HepG2 (cell line): ENCODE results near the gene PRKAB1. TPM values are rescaled to one million over a fixed set of nuclear protein-coding genes. Genes with fewer than 3 reads are reported as not detected.

Source experiments
- ATAC-seq: fragments of 200-7000 bp; cut with Tn5 transposase; 3 replicates; pipeline ENCODE4 v1.9.1; 2020; ENCODE audit warnings: mild to moderate bottlenecking, moderate library complexity
- BruUV-seq: library from RNA; stranded (reverse); fragments of 400-500 nt; replicated peaks from 2 replicates; lab custom pipeline; 2021; lab: Mats Ljungman, UMichigan
- CTCF ChIA-PET: fragments of 300-600 bp; formaldehyde crosslinking; extraction: SDS; loops from one replicate; lab custom pipeline; 2021; ENCODE audit warnings: low total read pairs, inconsistent platforms, low intra/inter-chr PET ratio; lab: Yijun Ruan, JAX
- POLR2A ChIA-PET: fragments of 350-600 bp; sonication (Branson Sonifier 250); formaldehyde crosslinking; loops from one replicate; lab custom pipeline; 2020; ENCODE audit warnings: antibody characterized with exemption, inconsistent platforms; lab: Yijun Ruan, JAX
- DNase-seq: peaks from one replicate; pipeline ENCODE4 v3.0.0-alpha.2; 2015; ENCODE audit warnings: low spot score
- FAIRE-seq: peaks from 3 replicates; lab custom pipeline; 2011; peaks lifted over from hg19 to GRCh38; lab: Jason Lieb, UNC
- H2AFZ ChIP-seq: one replicate; pipeline ENCODE4 v1.6.1; 2011; ENCODE audit warnings: low read length, inconsistent platforms
- H3K27ac ChIP-seq: fragments of 300-600 bp; 3 replicates; pipeline ENCODE4 v1.8.0; 2011; ENCODE audit warnings: mixed run types, mild to moderate bottlenecking, mixed read lengths, low read length, inconsistent platforms; ENCODE audit not compliant: insufficient read depth; ENCODE audit errors: extremely low read length
- H3K27me3 ChIP-seq, 2 experiments: fragments of 200-600 bp in 1 of 2; 2 replicates in 1 of 2; 3 replicates in 1 of 2; pipeline versions ENCODE4 v1.6.0 to v1.8.0; 2011; ENCODE audit warnings: low read length in 2 of 2, mild to moderate bottlenecking in 2 of 2, moderate library complexity in 2 of 2, inconsistent platforms in 1 of 2; ENCODE audit not compliant: insufficient read depth in 2 of 2, control insufficient read depth in 1 of 2
- H3K36me3 ChIP-seq, 2 experiments: fragments of 200-600 bp in 1 of 2; replicated peaks in 1 of 2; 2 replicates in 1 of 2; 3 replicates in 1 of 2; pipeline versions ENCODE4 v1.5.1 to v1.8.0; 2011; ENCODE audit warnings: low read length in 2 of 2, inconsistent platforms in 1 of 2; ENCODE audit not compliant: insufficient read depth in 2 of 2, control insufficient read depth in 1 of 2
- H3K4me1 ChIP-seq: 2 replicates; pipeline ENCODE4 v1.5.1; 2012; ENCODE audit warnings: low read length, inconsistent platforms; ENCODE audit not compliant: insufficient read depth
- H3K4me2 ChIP-seq: 2 replicates; pipeline ENCODE4 v1.6.0; 2011; ENCODE audit warnings: low read depth, low read length, inconsistent platforms
- H3K4me3 ChIP-seq, 3 experiments: fragments of 200-600 bp in 1 of 3; sonication (generic), shearing (Covaris generic) in 1 of 3; replicated peaks in 1 of 3; 2 replicates each; pipeline ENCODE4 v1.5.1; 2011 to 2016; ENCODE audit warnings: low read length in 3 of 3, inconsistent platforms in 2 of 3, low read depth in 2 of 3, mild to moderate bottlenecking in 2 of 3, control low read depth in 1 of 3, mixed read lengths in 1 of 3; ENCODE audit not compliant: insufficient read depth in 1 of 3
- H3K79me2 ChIP-seq: one replicate; pipeline ENCODE4 v1.6.1; 2011; ENCODE audit warnings: low read length, inconsistent platforms; ENCODE audit not compliant: insufficient read depth
- H3K9ac ChIP-seq: 2 replicates; pipeline ENCODE4 v1.6.0; 2011; ENCODE audit warnings: mild to moderate bottlenecking, low read depth, low read length, inconsistent platforms; ENCODE audit not compliant: insufficient read depth
- H3K9me3 ChIP-seq: 2 replicates; pipeline ENCODE4 v1.5.1; 2012; ENCODE audit warnings: mild to moderate bottlenecking, low read length
- H4K20me1 ChIP-seq: 2 replicates; pipeline ENCODE4 v1.6.0; 2011; ENCODE audit warnings: inconsistent platforms, mild to moderate bottlenecking, low read length, moderate library complexity; ENCODE audit not compliant: insufficient read depth
- CBX5 ChIP-seq: sonication (generic); formaldehyde crosslinking; IDR thresholded peaks from 2 replicates; pipeline ENCODE4 v1.4.0; 2020; ENCODE audit warnings: missing genetic modification reagents, borderline replicate concordance
- FOSL2 ChIP-seq: sonication (generic); formaldehyde crosslinking; IDR thresholded peaks from 2 replicates; pipeline ENCODE4 v1.4.0; 2020; ENCODE audit warnings: missing genetic modification reagents
- HNF4A ChIP-seq: sonication (generic); formaldehyde crosslinking; IDR thresholded peaks from 2 replicates; pipeline ENCODE4 v1.4.0; 2020; ENCODE audit warnings: missing genetic modification reagents
- HOXD1 ChIP-seq: sonication (generic); formaldehyde crosslinking; IDR thresholded peaks from 2 replicates; pipeline ENCODE4 v1.5.0; 2020; ENCODE audit warnings: missing genetic modification reagents
- IRF2 ChIP-seq: IDR thresholded peaks from 2 replicates; pipeline ENCODE4 v1.6.1; 2018; ENCODE audit warnings: missing genetic modification reagents, missing compliant biosample characterization
- MZF1 ChIP-seq: sonication (generic); formaldehyde crosslinking; IDR thresholded peaks from 2 replicates; pipeline ENCODE4 v1.8.1; 2023; ENCODE audit warnings: mild to moderate bottlenecking, missing genetic modification reagents, borderline replicate concordance
- PAXIP1 ChIP-seq: sonication (generic); formaldehyde crosslinking; conservative IDR thresholded peaks from 2 replicates; pipeline ENCODE4 v1.4.0; 2020; ENCODE audit warnings: mild to moderate bottlenecking, missing genetic modification reagents, moderate library complexity
- POLR2A ChIP-seq, 2 experiments: IDR thresholded peaks; 2 replicates each; pipeline ENCODE4 v1.6.1; 2011; ENCODE audit warnings: low read depth in 2 of 2, low read length in 2 of 2, mild to moderate bottlenecking in 1 of 2, moderate library complexity in 1 of 2; ENCODE audit not compliant: insufficient read depth in 1 of 2
- SALL1 ChIP-seq: sonication (generic); formaldehyde crosslinking; IDR thresholded peaks from 2 replicates; pipeline ENCODE4 v1.8.0; 2022; ENCODE audit warnings: mild to moderate bottlenecking, missing genetic modification reagents
- SRY ChIP-seq: sonication (generic); formaldehyde crosslinking; IDR thresholded peaks from 2 replicates; pipeline ENCODE4 v1.8.0; 2022; ENCODE audit warnings: mild to moderate bottlenecking, missing genetic modification reagents
- ZBTB38 ChIP-seq: sonication (generic); formaldehyde crosslinking; IDR thresholded peaks from 2 replicates; pipeline ENCODE4 v1.5.1; 2020; ENCODE audit warnings: mild to moderate bottlenecking, missing genetic modification reagents
- ZBTB49 ChIP-seq: sonication (generic); formaldehyde crosslinking; IDR thresholded peaks from 2 replicates; pipeline ENCODE4 v1.4.0; 2020; ENCODE audit warnings: missing genetic modification reagents, borderline replicate concordance
- ZFP91 ChIP-seq: sonication (generic); formaldehyde crosslinking; IDR thresholded peaks from 2 replicates; pipeline ENCODE4 v1.9.0; 2022; ENCODE audit warnings: missing genetic modification reagents, mild to moderate bottlenecking, borderline replicate concordance
- ZNF160 ChIP-seq: sonication (generic); formaldehyde crosslinking; IDR thresholded peaks from 2 replicates; pipeline ENCODE4 v1.8.0; 2022; ENCODE audit warnings: mild to moderate bottlenecking, inconsistent platforms, missing genetic modification reagents
- ZNF451 ChIP-seq: sonication (generic); formaldehyde crosslinking; IDR thresholded peaks from 2 replicates; pipeline ENCODE4 v1.5.0; 2020; ENCODE audit warnings: mild to moderate bottlenecking, missing genetic modification reagents
- ZNF629 ChIP-seq: sonication (generic); formaldehyde crosslinking; conservative IDR thresholded peaks from 2 replicates; pipeline ENCODE4 v1.5.0; 2020; ENCODE audit warnings: missing genetic modification reagents
- ZNF678 ChIP-seq: sonication (generic); formaldehyde crosslinking; IDR thresholded peaks from 2 replicates; pipeline ENCODE4 v1.4.0; 2020; ENCODE audit warnings: mild to moderate bottlenecking, missing genetic modification reagents
- ZNF792 ChIP-seq: IDR thresholded peaks from 2 replicates; pipeline ENCODE4 v1.6.1; 2016
- WGBS: methylation state at CpG from one replicate; pipeline ENCODE4 v1.1.6; 2017; ENCODE audit warnings: low lambda C conversion rate; 5-methylcytosine and 5-hydroxymethylcytosine counted together
- in situ Hi-C: cut with HindIII; loops from 2 replicates; pipeline ENCODE4 v1.10.0; 2017; ENCODE audit warnings: low pct_unique_long_range_greater_than_20kb; ENCODE audit not compliant: extremely low pct_ligation_motif_present
- intact Hi-C: fragments of 100-400 bp; cut with micrococcal nuclease; formaldehyde crosslinking; loops from one replicate; pipeline ENCODE4 v1.10.0; 2022; ENCODE audit not compliant: unreplicated experiment
- polyA plus RNA-seq, 8 experiments: library from polyadenylated mRNA; depleted of rRNA in 3 of 8; stranded (reverse) in 7 of 8; unstranded in 1 of 8; fragments of >200 nt; fragmentation: Illumina TruSeq in 4 of 8; extraction: Trizol in 4 of 8; gene quantifications; 2 replicates each; pipeline versions ENCODE4 v1.2.1 to v1.2.3, GENCODE V29; 2011 to 2016; ENCODE audit warnings: low read depth in 4 of 8, missing spikeins in 1 of 8, mixed read lengths in 1 of 8; ENCODE audit not compliant: insufficient read depth in 1 of 8
- total RNA-seq, 5 experiments: library from RNA; depleted of rRNA; stranded (reverse); fragments of >200 nt; fragmentation: Illumina TruSeq; extraction: Trizol; gene quantifications; 2 replicates each; pipeline ENCODE4 v1.2.3, GENCODE V29; 2016; ENCODE audit warnings: low read depth in 1 of 5
- TF ChIP-seq, protein P1 (sequence below): sonication (generic); formaldehyde crosslinking; IDR thresholded peaks from 2 replicates; pipeline ENCODE4 v1.8.1; 2023; ENCODE audit warnings: mild to moderate bottlenecking, missing genetic modification reagents, borderline replicate concordance

The PRKAB1 gene
- total and polyA plus RNA-seq, 2 of the 13 experiments (the other 11 are each of a cell fraction or from before 2014, with no cell fraction given): 28.4 to 35.5 TPM

- DNase-seq (peak; percentile 41), FAIRE-seq (no peak), ATAC-seq (peak; percentile 20)
- Histone ChIP-seq H3K27me3 (no peaks in the 10 kb centered on the region), H3K9ac (no peak overlapping the region), H3K36me3 (peaks cover 22 to 50% of the 10 kb centered on the region in 2 experiments), H3K4me1 (peaks cover 80% of the 10 kb centered on the region), H3K9me3 (no peaks in the 10 kb centered on the region), H3K4me2 (peak overlapping the region; percentile 35; the same call in 1 of the 2 replicates), H4K20me1 (no peaks in the 10 kb centered on the region), H3K27ac (peak overlapping the region; percentile 55), H2AFZ (no peak overlapping the region), H3K4me3 (no peak overlapping the region), H3K79me2 (no peaks in the 10 kb centered on the region)
- ChIA-PET CTCF (no interaction called here), POLR2A (interaction anchor here (1.6 to 6.1 kb wide), 2 partner anchors 9 to 12 kb away, joined by 3 to 40 read pairs; partner anchors contain the start of gene PRKAB1)
- in situ Hi-C loops: no loop called here
- 45% methylated on average over 8 of the region's 8 CpGs for WGBS
- no TSS peak for BruUV-seq
- intact Hi-C loops: no loop called here
- TF ChIP-seq ZNF451 (CRISPR knock-in tag) (no peak), ZNF678 (CRISPR knock-in tag) (no peak), IRF2 (CRISPR knock-in tag) (no peak), POLR2A (IDR thresholded peaks at IDR 0.05; ENCODE audit: insufficient read depth in 1 of 2, low read depth in 2 of 2, low read length in 2 of 2) (0 out of 4 replicates have a peak, but pooled peaks of 1 of the 2 experiments have one; percentile 22), CBX5 (CRISPR knock-in tag) (peak; percentile 16; the same call in 1 of the 2 replicates), ZNF160 (CRISPR knock-in tag) (no peak), ZBTB49 (CRISPR knock-in tag) (no peak), PAXIP1 (peak; percentile 43), ZBTB38 (CRISPR knock-in tag) (peak; percentile 77; the same call in 1 of the 2 replicates), MZF1 (no peak), HOXD1 (no peak), ZNF792 (CRISPR knock-in tag) (no peak), SALL1 (CRISPR knock-in tag) (peak; percentile 20; the same call in 1 of the 2 replicates), ZFP91 (0 out of 2 replicates have a peak, but pooled peaks have one; percentile 10), HNF4A (CRISPR knock-in tag) (peak; percentile 53), ZNF629 (CRISPR knock-in tag) (no peak), FOSL2 (CRISPR knock-in tag) (peak; percentile 86), SRY (CRISPR knock-in tag) (no peak)
- TF ChIP-seq, protein P1, sequence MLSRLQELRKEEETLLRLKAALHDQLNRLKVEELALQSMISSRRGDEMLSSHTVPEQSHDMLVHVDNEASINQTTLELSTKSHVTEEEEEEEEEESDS: no peak
Measured at GRCh38 chr12:119681111-119681510, 13.2 kb downstream of the PRKAB1 start.
